CD14-positive monocyte (primary cell): ENCODE results near the gene MAFF. TPM values are rescaled to one million over a fixed set of nuclear protein-coding genes. Genes with fewer than 3 reads are reported as not detected.

Source experiments
- DNase-seq, 3 donors: peaks; one replicate each; pipeline ENCODE4 v3.0.0-alpha.2; 2011 to 2022
- H2AFZ ChIP-seq: 2 replicates; pipeline ENCODE4 v1.6.0; 2012; ENCODE audit warnings: mild to moderate bottlenecking, low read depth, low read length, inconsistent platforms; ENCODE audit not compliant: insufficient read depth, poor library complexity, severe bottlenecking
- H3K27ac ChIP-seq, 2 donors: 1 replicate in 1 of 2; 2 replicates in 1 of 2; pipeline ENCODE4 v1.5.1; 2012 to 2013; ENCODE audit warnings: low read length in 2 of 2, control low read depth in 1 of 2, inconsistent platforms in 1 of 2, low read depth in 1 of 2, mild to moderate bottlenecking in 1 of 2
- H3K27me3 ChIP-seq, 2 donors: one replicate each; pipeline versions ENCODE4 v1.6.0 to v1.6.1; 2011 to 2013; ENCODE audit warnings: low read length in 2 of 2; ENCODE audit not compliant: control insufficient read depth in 2 of 2, insufficient read depth in 2 of 2
- H3K36me3 ChIP-seq, 2 donors: replicated peaks in 1 of 2; 1 replicate in 1 of 2; 2 replicates in 1 of 2; pipeline versions ENCODE4 v1.5.1 to v1.6.1; 2012 to 2013; ENCODE audit warnings: low read length in 2 of 2, control low read depth in 1 of 2, inconsistent platforms in 1 of 2, mild to moderate bottlenecking in 1 of 2; ENCODE audit not compliant: insufficient read depth in 2 of 2, control insufficient read depth in 1 of 2
- H3K4me1 ChIP-seq, 2 donors: 1 replicate in 1 of 2; 2 replicates in 1 of 2; pipeline versions ENCODE4 v1.5.1 to v1.6.1; 2012 to 2013; ENCODE audit warnings: low read length in 2 of 2, control low read depth in 1 of 2, inconsistent platforms in 1 of 2, mild to moderate bottlenecking in 1 of 2, moderate library complexity in 1 of 2; ENCODE audit not compliant: insufficient read depth in 2 of 2, control insufficient read depth in 1 of 2
- H3K4me2 ChIP-seq: replicated peaks from 2 replicates; pipeline ENCODE3; 2012; ENCODE audit warnings: low read length, moderate library complexity, mild to moderate bottlenecking; ENCODE audit not compliant: poor library complexity, severe bottlenecking; ENCODE audit errors: extremely low read depth
- H3K4me3 ChIP-seq, 3 experiments: fragments of 200-600 bp in 1 of 3; sonication (generic) in 1 of 3; replicated peaks in 1 of 3; 1 replicate in 2 of 3; 2 replicates in 1 of 3; pipeline ENCODE4 v1.5.1; 2011 to 2013; ENCODE audit warnings: low read length in 3 of 3, mild to moderate bottlenecking in 3 of 3, control low read depth in 2 of 3, low read depth in 2 of 3, inconsistent platforms in 1 of 3, moderate library complexity in 1 of 3
- H3K79me2 ChIP-seq: 2 replicates; pipeline ENCODE4 v1.6.0; 2012; ENCODE audit warnings: mild to moderate bottlenecking, control low read depth, inconsistent platforms, low read length, moderate library complexity; ENCODE audit not compliant: insufficient read depth
- H3K9ac ChIP-seq: 2 replicates; pipeline ENCODE4 v1.6.0; 2017; ENCODE audit warnings: low read length, mild to moderate bottlenecking; ENCODE audit not compliant: insufficient read depth, poor library complexity, severe bottlenecking
- H3K9me3 ChIP-seq, 2 donors: replicated peaks in 1 of 2; 1 replicate in 1 of 2; 2 replicates in 1 of 2; pipeline versions ENCODE4 v1.5.1 to v1.6.1; 2012 to 2013; ENCODE audit warnings: low read length in 2 of 2, control low read depth in 1 of 2; ENCODE audit not compliant: control insufficient read depth in 1 of 2, insufficient read depth in 1 of 2
- H4K20me1 ChIP-seq: 2 replicates; pipeline ENCODE4 v1.6.0; 2012; ENCODE audit warnings: mild to moderate bottlenecking, low read length, control low read depth, moderate library complexity; ENCODE audit not compliant: insufficient read depth
- H3K27ac Mint-ChIP-seq, 7 donors: one replicate each; pipeline ENCODE4 v1.8.0; 2020; ENCODE audit warnings: mild to moderate bottlenecking in 7 of 7, mixed read lengths in 7 of 7, moderate library complexity in 6 of 7, inconsistent platforms in 2 of 7
- H3K27me3 Mint-ChIP-seq, 3 donors: one replicate each; pipeline ENCODE4 v1.8.0; 2021 to 2022; ENCODE audit warnings: low read depth in 3 of 3, mild to moderate bottlenecking in 3 of 3, mixed read lengths in 3 of 3, moderate library complexity in 3 of 3, inconsistent platforms in 1 of 3
- H3K36me3 Mint-ChIP-seq, 2 donors: one replicate each; pipeline ENCODE4 v1.8.0; 2020; ENCODE audit warnings: mixed read lengths in 2 of 2, inconsistent platforms in 1 of 2, mild to moderate bottlenecking in 1 of 2
- H3K4me1 Mint-ChIP-seq: one replicate; pipeline ENCODE4 v1.8.0; 2020; ENCODE audit warnings: mild to moderate bottlenecking, mixed read lengths
- H3K4me3 Mint-ChIP-seq, 2 donors: one replicate each; pipeline ENCODE4 v1.8.0; 2020; ENCODE audit warnings: mild to moderate bottlenecking in 2 of 2, mixed read lengths in 2 of 2, moderate library complexity in 1 of 2
- H3K9me3 Mint-ChIP-seq, 7 donors: one replicate each; pipeline ENCODE4 v1.8.0; 2020 to 2022; ENCODE audit warnings: mixed read lengths in 7 of 7, mild to moderate bottlenecking in 6 of 7, moderate library complexity in 6 of 7, inconsistent platforms in 2 of 7
- CTCF ChIP-seq: fragments of 200-600 bp; IDR thresholded peaks from one replicate; pipeline ENCODE4 v1.8.0; 2022; ENCODE audit warnings: antibody characterized with exemption, mild to moderate bottlenecking
- WGBS: methylation state at CpG from one replicate; pipeline ENCODE4 v1.1.5; 2013; ENCODE audit warnings: missing lambda C conversion rate; ENCODE audit not compliant: insufficient coverage; 5-methylcytosine and 5-hydroxymethylcytosine counted together
- intact Hi-C, 2 donors: fragments of 100-400 bp; cut with micrococcal nuclease; formaldehyde crosslinking; loops; one replicate each; pipeline versions ENCODE4 v1.15.0 to v1.15.1; 2023
- polyA plus RNA-seq, 3 donors: library from polyadenylated mRNA; depleted of rRNA in 1 of 3; unstranded in 2 of 3; stranded (reverse) in 1 of 3; fragments of 300-500 nt in 2 of 3; fragments of >200 nt in 1 of 3; fragmentation: Illumina TruSeq in 2 of 3; gene quantifications; 1 replicate in 2 of 3; 2 replicates in 1 of 3; pipeline ENCODE4 v1.2.3, GENCODE V29; 2012 to 2021

MAFF gene
- polyA plus RNA-seq, 3 donors, result 1.5 to 67.3 (median 2.0) TPM

- intact Hi-C loops, result no loop called here
- Mint-ChIP-seq H3K27ac (peak overlapping the region in 5 of 7 donors; percentile 18 to 42 (median 21)), H3K4me3 (peak overlapping the region in 1 of 2 donors; percentile 30), H3K27me3 (peaks cover 4 to 22% (median 19%) of the 10 kb centered on the region in 3 donors), H3K4me1 (peaks cover 33% of the 10 kb centered on the region), H3K36me3 (peaks cover 0 to 5% of the 10 kb centered on the region in 2 donors), H3K9me3 (no peaks in the 10 kb centered on the region)
- DNase-seq, result peak in 2 of 3 donors; percentile 19 to 44
- Histone ChIP-seq H3K4me3 (no peak overlapping the region), H2AFZ (no peak overlapping the region), H3K9ac (no peak overlapping the region), H3K79me2 (no peaks in the 10 kb centered on the region), H3K27ac (no peak overlapping the region), H3K4me2 (no peak overlapping the region), H4K20me1 (peaks cover 62% of the 10 kb centered on the region), H3K27me3 (peaks cover 0 to 6% of the 10 kb centered on the region in 2 donors), H3K9me3 (no peaks in the 10 kb centered on the region), H3K4me1 (peaks cover 17 to 32% of the 10 kb centered on the region in 2 donors), H3K36me3 (no peaks in the 10 kb centered on the region)
- no peak for TF ChIP-seq CTCF
- WGBS, result 34% methylated on average over 4 of the region's 6 CpGs
These were observed 6.8 kb downstream of the MAFF start for GRCh38 chr22:38208551-38208968.

GRCh38 chr22:38211556-38211955, 9.8 kb downstream of the MAFF start:
- H3K27me3 ChIP-seq, result peaks cover 0 to 3% of the 10 kb centered on the region in 2 donors
- H3K79me2 ChIP-seq, result no peaks in the 10 kb centered on the region
- H3K27ac ChIP-seq, result no peak overlapping the region
- peaks cover 39% of the 10 kb centered on the region for H4K20me1 ChIP-seq
- no peak overlapping the region for H3K4me2 ChIP-seq
- peaks cover 6 to 7% of the 10 kb centered on the region in 2 donors for H3K36me3 Mint-ChIP-seq
- peaks cover 0 to 5% (median 3%) of the 10 kb centered on the region in 7 donors for H3K9me3 Mint-ChIP-seq
- no peaks in the 10 kb centered on the region for H3K9me3 ChIP-seq
- WGBS, result 96% methylated on average over 2 of the region's 7 CpGs
- no peak overlapping the region for H3K9ac ChIP-seq
- no peak overlapping the region for H2AFZ ChIP-seq
- H3K4me1 ChIP-seq, result peaks cover 21 to 38% of the 10 kb centered on the region in 2 donors
- no peak for TF ChIP-seq CTCF
- H3K4me3 Mint-ChIP-seq, result no peak overlapping the region
- no peak overlapping the region for H3K4me3 ChIP-seq
- DNase-seq, result no peak
- peaks cover 36% of the 10 kb centered on the region for H3K4me1 Mint-ChIP-seq
- H3K27ac Mint-ChIP-seq, result no peak overlapping the region
- intact Hi-C loops, result no loop called here
- peaks cover 3 to 14% (median 10%) of the 10 kb centered on the region in 3 donors for H3K27me3 Mint-ChIP-seq
- no peaks in the 10 kb centered on the region for H3K36me3 ChIP-seq
